ENCODE results near the gene CCDC169.

The CCDC169 gene

GRCh38 chr13:36244990-36245389 is 52.6 kb downstream of the CCDC169 start:
- DNase-seq (ENCODE audit: low read depth in 2 of 3, low spot score in 1 of 3), result no peak

GRCh38 chr13:36244073-36244472 is 53.5 kb downstream of the CCDC169 start:
- DNase-seq (ENCODE audit: low read depth in 2 of 3, low spot score in 1 of 3), result no peak

GRCh38 chr13:36242761-36243160 is 54.9 kb downstream of the CCDC169 start:
- DNase-seq (ENCODE audit: low read depth in 2 of 3, low spot score in 1 of 3), result no peak

- DNase-seq (ENCODE audit: low read depth in 2 of 3, low spot score in 1 of 3), result no peak
These were observed 66.4 kb downstream of the CCDC169 start for GRCh38 chr13:36231236-36231635.

- DNase-seq (ENCODE audit: low read depth in 2 of 3, low spot score in 1 of 3), result no peak
These were observed 72.9 kb downstream of the CCDC169 start for GRCh38 chr13:36224730-36225129.

- no peak for DNase-seq (ENCODE audit: low read depth in 2 of 3, low spot score in 1 of 3)
These were observed 77.7 kb downstream of the CCDC169 start for GRCh38 chr13:36219883-36220282.

GRCh38 chr13:36217456-36217855 is 80.2 kb downstream of the CCDC169 start:
- no peak for DNase-seq (ENCODE audit: low read depth in 2 of 3, low spot score in 1 of 3)

GRCh38 chr13:36214163-36214921 is 83.3 kb downstream of the CCDC169 start, which contains the start of gene SOHLH2:
SOHLH2 (minus strand) TSS chr13:36214556; CDS start chr13:36214526, 30 bp downstream.
- no peak for DNase-seq (ENCODE audit: low read depth in 2 of 3, low spot score in 1 of 3)

- DNase-seq (ENCODE audit: low read depth in 2 of 3, low spot score in 1 of 3), result no peak
These were observed 84.8 kb downstream of the CCDC169 start for GRCh38 chr13:36212789-36213188.

- no peak for DNase-seq (ENCODE audit: low read depth in 2 of 3, low spot score in 1 of 3)
These were observed 86.0 kb downstream of the CCDC169 start for GRCh38 chr13:36211567-36211966.

- DNase-seq (ENCODE audit: low read depth in 2 of 3, low spot score in 1 of 3), result no peak
These were observed 86.9 kb downstream of the CCDC169 start for GRCh38 chr13:36210738-36211137.

- no peak for DNase-seq (ENCODE audit: low read depth in 2 of 3, low spot score in 1 of 3)
These were observed 89.9 kb downstream of the CCDC169 start for GRCh38 chr13:36207672-36208071.

GRCh38 chr13:36193151-36193855 is 104.3 kb downstream of the CCDC169 start:
- no peak for DNase-seq (ENCODE audit: low read depth in 2 of 3, low spot score in 1 of 3)

GRCh38 chr13:36192166-36192565 is 105.4 kb downstream of the CCDC169 start:
- DNase-seq (ENCODE audit: low read depth in 2 of 3, low spot score in 1 of 3), result no peak

- DNase-seq (ENCODE audit: low read depth in 2 of 3, low spot score in 1 of 3), result no peak
These were observed 106.8 kb downstream of the CCDC169 start for GRCh38 chr13:36190771-36191170.

GRCh38 chr13:36188441-36188840 is 109.2 kb downstream of the CCDC169 start:
- no peak for DNase-seq (ENCODE audit: low read depth in 2 of 3, low spot score in 1 of 3)

- DNase-seq (ENCODE audit: low read depth in 2 of 3, low spot score in 1 of 3), result no peak
These were observed 113.7 kb downstream of the CCDC169 start for GRCh38 chr13:36183901-36184300.

Data from stimulated activated CD4-positive, alpha-beta T cell treated with anti-CD3 and anti-CD28 coated beads, Interleukin-12 subunit alpha, Interleukin-12 subunit beta, amount 100 ng/mL, for 48 hours (primary cell).